K562 (cell line): ENCODE results near the gene FSCN2. TPM values are rescaled to one million over a fixed set of nuclear protein-coding genes. Genes with fewer than 3 reads are reported as not detected.

Experiments
- DDX20 ChIP-seq: fragments of 450-650 bp; IDR thresholded peaks from 2 replicates; pipeline ENCODE4 v1.6.1; 2016; ENCODE audit warnings: missing genetic modification characterization, low read depth, mild to moderate bottlenecking, missing compliant biosample characterization, moderate library complexity
- DIDO1 ChIP-seq: fragments of 450-650 bp; IDR thresholded peaks from 2 replicates; pipeline ENCODE4 v1.6.1; 2016; ENCODE audit warnings: low read depth, missing biosample characterization, missing genetic modification characterization
- EP400 ChIP-seq: fragments of 450-650 bp; IDR thresholded peaks from 2 replicates; pipeline ENCODE4 v1.6.1; 2017; ENCODE audit warnings: antibody characterized with exemption, mild to moderate bottlenecking, moderate library complexity
- FOS ChIP-seq: IDR thresholded peaks from 3 replicates; pipeline ENCODE4 v1.6.1; 2011; ENCODE audit not compliant: insufficient read length; ENCODE audit errors: extremely low read depth
- HMGN3 ChIP-seq: IDR thresholded peaks from 2 replicates; pipeline ENCODE4 v1.6.1; 2011; ENCODE audit warnings: borderline replicate concordance, low read depth, mild to moderate bottlenecking, mixed read lengths, low read length; ENCODE audit not compliant: insufficient read length; ENCODE audit errors: extremely low read depth
- MCM5 ChIP-seq: fragments of 450-650 bp; IDR thresholded peaks from 2 replicates; pipeline ENCODE4 v1.6.1; 2016; ENCODE audit warnings: low read depth
- NFE2L1 ChIP-seq: fragments of 450-650 bp; IDR thresholded peaks from 2 replicates; pipeline ENCODE4 v1.6.1; 2016; ENCODE audit warnings: missing genetic modification characterization, low read depth, mild to moderate bottlenecking, missing compliant biosample characterization, moderate library complexity, borderline replicate concordance
- NFXL1 ChIP-seq: fragments of 450-650 bp; formaldehyde crosslinking; IDR thresholded peaks from 2 replicates; pipeline ENCODE4 v1.4.0; 2021; ENCODE audit warnings: mild to moderate bottlenecking
- NONO ChIP-seq, 2 experiments: fragments of 200-400 bp in 1 of 2; fragments of 450-650 bp in 1 of 2; formaldehyde crosslinking in 1 of 2; IDR thresholded peaks; 2 replicates each; pipeline ENCODE4 v1.6.1; 2017; ENCODE audit warnings: low read depth in 2 of 2, mild to moderate bottlenecking in 2 of 2, moderate library complexity in 2 of 2, low read length in 1 of 2
- POLR2AphosphoS2 ChIP-seq: IDR thresholded peaks from 2 replicates; pipeline ENCODE4 v1.6.1; 2012; ENCODE audit warnings: low read length, improper control_type of control experiment
- POLR3G ChIP-seq: IDR thresholded peaks from 2 replicates; pipeline ENCODE4 v1.6.1; 2011; ENCODE audit not compliant: insufficient read length, insufficient replicate concordance; ENCODE audit errors: extremely low read depth
- POU5F1 ChIP-seq: fragments of 150-350 bp; IDR thresholded peaks from 2 replicates; pipeline ENCODE4 v1.6.1; 2014; ENCODE audit warnings: borderline replicate concordance, low read length, low read depth, mild to moderate bottlenecking; ENCODE audit not compliant: partially characterized antibody
- PPARD ChIP-seq: fragments of 250-450 bp; sonication (Bioruptor Pico); IDR thresholded peaks from 2 replicates; pipeline ENCODE4 v1.8.0; 2022; ENCODE audit warnings: inconsistent platforms, mild to moderate bottlenecking, moderate library complexity
- SP1 ChIP-seq: sonication (generic); formaldehyde crosslinking; IDR thresholded peaks from 2 replicates; pipeline ENCODE4 v1.8.1; 2022; ENCODE audit warnings: mild to moderate bottlenecking, missing genetic modification reagents
- SRF ChIP-seq, 2 experiments: fragments of 250-450, 450-650 bp in 1 of 2; sonication (Bioruptor Pico) in 1 of 2; sonication (generic) in 1 of 2; formaldehyde crosslinking; IDR thresholded peaks; 2 replicates each; pipeline versions ENCODE4 v1.5.0 to v1.5.1; 2020 to 2022; ENCODE audit warnings: mild to moderate bottlenecking in 1 of 2, missing genetic modification reagents in 1 of 2
- XRCC4 ChIP-seq: IDR thresholded peaks from one replicate; pipeline ENCODE4 v1.6.1; 2011; ENCODE audit not compliant: insufficient read depth, insufficient read length; ENCODE audit errors: extremely low read depth
- ZBTB8A ChIP-seq: fragments of 450-650 bp; IDR thresholded peaks from 2 replicates; pipeline ENCODE4 v1.6.1; 2018; ENCODE audit warnings: mild to moderate bottlenecking, moderate library complexity; ENCODE audit not compliant: partially characterized antibody
- ZNF253 ChIP-seq: fragments of 250-450 bp; sonication (Bioruptor Pico); conservative IDR thresholded peaks from 2 replicates; pipeline ENCODE4 v1.6.1; 2021; ENCODE audit warnings: mild to moderate bottlenecking
- ZNF436 ChIP-seq: fragments of 250-450, 450-650 bp; sonication (Bioruptor Pico); formaldehyde crosslinking; IDR thresholded peaks from 2 replicates; pipeline ENCODE4 v1.7.0; 2020; ENCODE audit warnings: mild to moderate bottlenecking
- ZNF444 ChIP-seq: fragments of 250-450 bp; sonication (Bioruptor Pico); IDR thresholded peaks from 2 replicates; pipeline ENCODE4 v1.4.0; 2020; ENCODE audit warnings: mild to moderate bottlenecking, moderate library complexity
- ZNF699 ChIP-seq: fragments of 250-450 bp; sonication (Bioruptor Pico); IDR thresholded peaks from 2 replicates; pipeline ENCODE4 v1.8.0; 2021; ENCODE audit warnings: mild to moderate bottlenecking, moderate library complexity; ENCODE audit not compliant: insufficient replicate concordance
- polyA plus RNA-seq, 8 experiments: library from polyadenylated mRNA; depleted of rRNA in 4 of 8; stranded (reverse) in 5 of 8; unstranded in 3 of 8; fragments of >200 nt; fragmentation: Nextera tagmentation in 2 of 8; fragmentation: Illumina TruSeq in 1 of 8; extraction: Ambion mirVana in 2 of 8; extraction: Trizol in 1 of 8; gene quantifications; 2 replicates each; pipeline versions ENCODE4 v1.2.1 to v1.2.3, GENCODE V29; 2011 to 2014; ENCODE audit warnings: inconsistent platforms in 1 of 8, missing spikeins in 1 of 8
- total RNA-seq, 7 experiments: library from RNA; depleted of rRNA in 6 of 7; stranded (reverse); fragments of >200 nt in 6 of 7; fragmentation: Illumina TruSeq in 2 of 7; extraction: Trizol in 2 of 7; gene quantifications; 2 replicates each; pipeline versions ENCODE4 v1.2.1 to v1.2.3, GENCODE V29; 2011 to 2021; ENCODE audit warnings: low replicate concordance in 1 of 7
- TF ChIP-seq, protein P1 (sequence below): sonication (generic); formaldehyde crosslinking; IDR thresholded peaks from 2 replicates; pipeline ENCODE4 v1.8.0; 2022; ENCODE audit warnings: missing genetic modification reagents, mild to moderate bottlenecking, moderate library complexity, borderline replicate concordance
- TF ChIP-seq, protein P2 (sequence below): sonication (generic); formaldehyde crosslinking; IDR thresholded peaks from 2 replicates; pipeline ENCODE4 v1.8.0; 2022; ENCODE audit warnings: mild to moderate bottlenecking, missing genetic modification reagents
- TF ChIP-seq, protein P3 (sequence below): fragments of 200-800 bp; sonication (Bioruptor generic); IDR thresholded peaks from 2 replicates; pipeline ENCODE4 v1.6.1; 2017; ENCODE audit warnings: missing genetic modification characterization, missing compliant biosample characterization
- TF ChIP-seq, protein P4 (sequence below): fragments of 250-450 bp; sonication (Bioruptor Pico); IDR thresholded peaks from 2 replicates; pipeline ENCODE4 v1.8.0; 2022; ENCODE audit warnings: moderate library complexity, mild to moderate bottlenecking, inconsistent platforms

Gene FSCN2
- total and polyA plus RNA-seq, 9 of the 15 experiments (the other 6 are each of a cell fraction or from before 2014, with no cell fraction given): 0.08 TPM; not detected in 8

DNA sequence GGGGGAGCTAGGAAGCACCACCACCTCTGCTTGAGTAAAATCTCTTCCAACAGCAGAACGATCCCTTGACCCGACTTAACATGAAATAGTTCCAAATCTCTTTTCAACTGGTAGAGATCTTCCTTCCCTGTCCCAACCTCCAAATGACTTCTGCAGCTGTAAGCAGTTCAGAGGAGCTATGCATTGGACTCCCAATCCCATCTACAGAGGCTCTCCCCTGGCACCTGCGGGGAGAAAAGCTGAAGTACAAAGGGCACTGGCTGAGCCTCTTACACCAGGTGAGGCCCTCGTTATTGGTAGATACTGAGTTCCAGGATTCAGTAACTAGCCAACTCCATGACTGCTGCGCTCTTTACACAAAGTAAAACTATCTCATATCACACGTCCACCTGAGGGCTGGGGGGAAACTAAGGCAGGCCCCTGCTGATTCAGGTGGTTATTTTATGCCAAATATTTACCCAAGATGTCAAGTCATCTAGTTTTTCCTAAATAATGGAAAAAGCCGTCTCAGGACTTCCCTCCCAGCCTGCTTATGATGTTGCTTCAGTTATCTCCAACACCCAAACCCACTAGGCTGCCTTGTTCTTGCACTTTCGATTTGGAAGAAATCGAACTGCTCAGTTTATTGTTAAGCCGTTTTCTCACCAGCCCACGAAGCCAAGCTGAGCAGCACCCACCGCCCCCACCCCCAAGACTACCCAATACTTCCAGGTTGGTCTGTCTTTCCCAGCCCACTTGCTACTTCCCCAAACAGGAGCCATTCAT is 18.8 kb upstream of the FSCN2 start (continued):
- TF ChIP-seq NFE2L1: no peak
- TF ChIP-seq, protein P1, sequence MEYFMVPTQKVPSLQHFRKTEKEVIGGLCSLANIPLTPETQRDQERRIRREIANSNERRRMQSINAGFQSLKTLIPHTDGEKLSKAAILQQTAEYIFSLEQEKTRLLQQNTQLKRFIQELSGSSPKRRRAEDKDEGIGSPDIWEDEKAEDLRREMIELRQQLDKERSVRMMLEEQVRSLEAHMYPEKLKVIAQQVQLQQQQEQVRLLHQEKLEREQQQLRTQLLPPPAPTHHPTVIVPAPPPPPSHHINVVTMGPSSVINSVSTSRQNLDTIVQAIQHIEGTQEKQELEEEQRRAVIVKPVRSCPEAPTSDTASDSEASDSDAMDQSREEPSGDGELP (CRISPR knock-in tag): peak; percentile 43; the same call in 1 of the 2 replicates
- TF ChIP-seq, protein P2, sequence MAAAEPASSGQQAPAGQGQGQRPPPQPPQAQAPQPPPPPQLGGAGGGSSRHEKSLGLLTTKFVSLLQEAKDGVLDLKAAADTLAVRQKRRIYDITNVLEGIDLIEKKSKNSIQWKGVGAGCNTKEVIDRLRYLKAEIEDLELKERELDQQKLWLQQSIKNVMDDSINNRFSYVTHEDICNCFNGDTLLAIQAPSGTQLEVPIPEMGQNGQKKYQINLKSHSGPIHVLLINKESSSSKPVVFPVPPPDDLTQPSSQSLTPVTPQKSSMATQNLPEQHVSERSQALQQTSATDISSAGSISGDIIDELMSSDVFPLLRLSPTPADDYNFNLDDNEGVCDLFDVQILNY (CRISPR knock-in tag): no peak
- TF ChIP-seq ZNF436 (CRISPR knock-in tag): no peak
- TF ChIP-seq, protein P3, sequence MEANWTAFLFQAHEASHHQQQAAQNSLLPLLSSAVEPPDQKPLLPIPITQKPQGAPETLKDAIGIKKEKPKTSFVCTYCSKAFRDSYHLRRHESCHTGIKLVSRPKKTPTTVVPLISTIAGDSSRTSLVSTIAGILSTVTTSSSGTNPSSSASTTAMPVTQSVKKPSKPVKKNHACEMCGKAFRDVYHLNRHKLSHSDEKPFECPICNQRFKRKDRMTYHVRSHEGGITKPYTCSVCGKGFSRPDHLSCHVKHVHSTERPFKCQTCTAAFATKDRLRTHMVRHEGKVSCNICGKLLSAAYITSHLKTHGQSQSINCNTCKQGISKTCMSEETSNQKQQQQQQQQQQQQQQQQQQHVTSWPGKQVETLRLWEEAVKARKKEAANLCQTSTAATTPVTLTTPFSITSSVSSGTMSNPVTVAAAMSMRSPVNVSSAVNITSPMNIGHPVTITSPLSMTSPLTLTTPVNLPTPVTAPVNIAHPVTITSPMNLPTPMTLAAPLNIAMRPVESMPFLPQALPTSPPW (CRISPR knock-in tag): no peak
- TF ChIP-seq NONO (IDR thresholded peaks at IDR 0.05; ENCODE audit: low read depth in 2 of 2, low read length in 1 of 2): no peak
- TF ChIP-seq, protein P4, sequence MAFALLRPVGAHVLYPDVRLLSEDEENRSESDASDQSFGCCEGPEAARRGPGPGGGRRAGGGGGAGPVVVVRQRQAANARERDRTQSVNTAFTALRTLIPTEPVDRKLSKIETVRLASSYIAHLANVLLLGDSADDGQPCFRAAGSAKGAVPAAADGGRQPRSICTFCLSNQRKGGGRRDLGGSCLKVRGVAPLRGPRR (CRISPR knock-in tag): no peak
- no peak for TF ChIP-seq DDX20 (tag)
- TF ChIP-seq ZNF699 (CRISPR knock-in tag): no peak
- no peak for TF ChIP-seq EP400
- TF ChIP-seq POLR2AphosphoS2: peak; percentile 93
- no peak for TF ChIP-seq FOS
- no peak for TF ChIP-seq POU5F1
- 0 out of 2 replicates have a peak, but pooled peaks have one; percentile 65 for TF ChIP-seq ZNF253 (CRISPR knock-in tag)
- 0 out of 4 replicates have a peak, but pooled peaks of 1 of the 2 experiments have one; percentile 10 for TF ChIP-seq SRF (CRISPR knock-in tag; IDR thresholded peaks at IDR 0.05)
- TF ChIP-seq PPARD (CRISPR knock-in tag): no peak
- no peak for TF ChIP-seq MCM5
- no peak for TF ChIP-seq ZBTB8A
- peak; percentile 93 for TF ChIP-seq NFXL1 (CRISPR knock-in tag)
- TF ChIP-seq ZNF444: 0 out of 2 replicates have a peak, but pooled peaks have one; percentile 20
- no peak for TF ChIP-seq POLR3G
- peak; percentile 10; the same call in 1 of the 2 replicates for TF ChIP-seq SP1 (CRISPR knock-in tag)
- TF ChIP-seq DIDO1 (tag): no peak
- no peak for TF ChIP-seq HMGN3
- TF ChIP-seq XRCC4: no peak
